ENCODE data around the gene MYT1. TPM values are rescaled to one million over a fixed set of nuclear protein-coding genes. Genes with fewer than 3 reads are reported as not detected.

Gene MYT1
- total and polyA plus RNA-seq, 7 donors, result under 0.01 TPM; not detected in 6

- Histone ChIP-seq H3K27ac (no peak overlapping the region), H3K9me3 (no peaks in the 10 kb centered on the region), H3K27me3 (ENCODE audit: insufficient read depth in 3 of 3, low read length in 2 of 3) (peaks cover 0 to 18% (median 7%) of the 10 kb centered on the region in 3 donors), H3K4me1 (no peaks in the 10 kb centered on the region), H3K36me3 (ENCODE audit: insufficient read depth in 1 of 2, low read depth in 1 of 2) (no peaks in the 10 kb centered on the region), H3K4me3 (no peak overlapping the region)
- DNase-seq (no peak), ATAC-seq (no peak)
- 73 to 82% (median 78%) methylated on average over 9 of the region's 9 CpGs for WGBS, 3 donors
- intact Hi-C loops (cut with DNase I), result no loop called here
- TF ChIP-seq CTCF (IDR thresholded peaks at IDR 0.05), result no peak
Observed at GRCh38 chr20:64198347-64198746, 34.1 kb downstream of the MYT1 start.

GRCh38 chr20:64199395-64199794, 35.1 kb downstream of the MYT1 start:
- TF ChIP-seq CTCF (IDR thresholded peaks at IDR 0.05), result no peak
- no peaks in the 10 kb centered on the region for H3K9me3 ChIP-seq
- 61 to 70% (median 65%) methylated on average over 8 of the region's 8 CpGs for WGBS, 3 donors
- H3K36me3 ChIP-seq (ENCODE audit: insufficient read depth in 1 of 2, low read depth in 1 of 2), result no peaks in the 10 kb centered on the region
- ATAC-seq (no peak), DNase-seq (no peak)
- peaks cover 0 to 20% (median 7%) of the 10 kb centered on the region in 3 donors for H3K27me3 ChIP-seq (ENCODE audit: insufficient read depth in 3 of 3, low read length in 2 of 3)
- no peak overlapping the region for H3K4me3 ChIP-seq
- no peaks in the 10 kb centered on the region for H3K4me1 ChIP-seq
- no peak overlapping the region for H3K27ac ChIP-seq
- intact Hi-C loops (cut with DNase I), result no loop called here

- no peak for TF ChIP-seq CTCF (IDR thresholded peaks at IDR 0.05)
- H3K36me3 ChIP-seq (ENCODE audit: insufficient read depth in 1 of 2, low read depth in 1 of 2), result no peaks in the 10 kb centered on the region
Observed at GRCh38 chr20:64200740-64201139, 36.5 kb downstream of the MYT1 start.

GRCh38 chr20:64201653-64202052, 37.4 kb downstream of the MYT1 start:
- Histone ChIP-seq H3K9me3 (no peaks in the 10 kb centered on the region), H3K4me3 (no peak overlapping the region), H3K36me3 (ENCODE audit: insufficient read depth in 1 of 2, low read depth in 1 of 2) (no peaks in the 10 kb centered on the region), H3K4me1 (no peaks in the 10 kb centered on the region), H3K27me3 (ENCODE audit: insufficient read depth in 3 of 3, low read length in 2 of 3) (peaks cover 0 to 20% (median 7%) of the 10 kb centered on the region in 3 donors), H3K27ac (no peak overlapping the region)
- intact Hi-C loops (cut with DNase I), result no loop called here
- no peak for TF ChIP-seq CTCF (IDR thresholded peaks at IDR 0.05)
- DNase-seq (no peak), ATAC-seq (no peak)
- WGBS, 3 donors, result 91 to 96% (median 91%) methylated on average over 25 to 35 of the region's 35 CpGs

More at GRCh38 chr20:64200740-64201139, 36.5 kb downstream of the MYT1 start:
- 68 to 69% (median 69%) methylated on average over 16 of the region's 16 CpGs for WGBS, 3 donors
- intact Hi-C loops (cut with DNase I), result no loop called here
- Histone ChIP-seq H3K27me3 (ENCODE audit: insufficient read depth in 3 of 3, low read length in 2 of 3) (peaks cover 0 to 20% (median 7%) of the 10 kb centered on the region in 3 donors), H3K4me3 (no peak overlapping the region), H3K27ac (no peak overlapping the region), H3K4me1 (no peaks in the 10 kb centered on the region), H3K9me3 (no peaks in the 10 kb centered on the region)
- no peak for DNase-seq
- ATAC-seq, result no peak
